CD4-positive, alpha-beta memory T cell (primary cell): Measurements from ENCODE around the gene STK38L. TPM values are rescaled to one million over a fixed set of nuclear protein-coding genes. Genes with fewer than 3 reads are reported as not detected.
A peak's percentile ranks its signal among the peaks of the same experiment; 100 is the strongest.

ENCODE experiments used
- CTCF ChIA-PET: fragments of 350-600 bp; sonication (Branson Sonifier 250); formaldehyde crosslinking; loops from one replicate; lab custom pipeline; 2021; ENCODE audit warnings: inconsistent platforms; ENCODE audit not compliant: partially characterized antibody; lab: Charles Lee
- POLR2A ChIA-PET: fragments of 350-600 bp; sonication (Branson Sonifier 250); formaldehyde crosslinking; loops from one replicate; lab custom pipeline; 2021; ENCODE audit not compliant: partially characterized antibody; lab: Charles Lee
- DNase-seq, 5 donors: peaks; one replicate each; pipeline versions ENCODE4 v3.0.0 to v3.0.0-alpha.2; 2020 to 2022; ENCODE audit warnings: mixed read lengths in 1 of 5
- H3K27ac ChIP-seq: one replicate; pipeline ENCODE4 v1.7.0; 2013; ENCODE audit warnings: low read depth, low read length
- H3K27me3 ChIP-seq: 2 replicates; pipeline ENCODE4 v1.7.0; 2013; ENCODE audit warnings: mild to moderate bottlenecking, low read length, moderate library complexity; ENCODE audit not compliant: insufficient read depth
- H3K36me3 ChIP-seq: 2 replicates; pipeline ENCODE4 v1.7.0; 2013; ENCODE audit warnings: mild to moderate bottlenecking, low read length, moderate library complexity; ENCODE audit not compliant: insufficient read depth
- H3K4me1 ChIP-seq: 2 replicates; pipeline ENCODE4 v1.7.0; 2013; ENCODE audit warnings: mild to moderate bottlenecking, low read length, moderate library complexity; ENCODE audit not compliant: insufficient read depth
- H3K4me3 ChIP-seq, 2 donors: one replicate each; pipeline ENCODE4 v1.7.0; 2013; ENCODE audit warnings: low read length in 2 of 2, mild to moderate bottlenecking in 1 of 2
- H3K9me3 ChIP-seq, 2 donors: one replicate each; pipeline ENCODE4 v1.7.0; 2013; ENCODE audit warnings: low read length in 2 of 2, control low read depth in 1 of 2; ENCODE audit not compliant: control insufficient read depth in 1 of 2
- H3K27ac Mint-ChIP-seq, 7 donors: one replicate each; pipeline ENCODE4 v1.8.0; 2020 to 2021; ENCODE audit warnings: mixed read lengths in 7 of 7, mild to moderate bottlenecking in 6 of 7, inconsistent platforms in 3 of 7, moderate library complexity in 3 of 7
- H3K27me3 Mint-ChIP-seq, 2 donors: one replicate each; pipeline ENCODE4 v1.8.0; 2020 to 2021; ENCODE audit warnings: mixed read lengths in 2 of 2
- H3K36me3 Mint-ChIP-seq, 2 donors: one replicate each; pipeline ENCODE4 v1.8.0; 2020 to 2021; ENCODE audit warnings: mixed read lengths in 2 of 2, inconsistent platforms in 1 of 2, mild to moderate bottlenecking in 1 of 2
- H3K4me1 Mint-ChIP-seq, 4 donors: one replicate each; pipeline ENCODE4 v1.8.0; 2020 to 2021; ENCODE audit warnings: mixed read lengths in 4 of 4, mild to moderate bottlenecking in 1 of 4
- H3K4me3 Mint-ChIP-seq, 8 donors: one replicate each; pipeline ENCODE4 v1.8.0; 2020 to 2021; ENCODE audit warnings: mixed read lengths in 8 of 8, mild to moderate bottlenecking in 7 of 8, moderate library complexity in 6 of 8, inconsistent platforms in 3 of 8
- H3K9me3 Mint-ChIP-seq, 8 donors: one replicate each; pipeline ENCODE4 v1.8.0; 2020 to 2021; ENCODE audit warnings: mixed read lengths in 8 of 8, mild to moderate bottlenecking in 5 of 8, inconsistent platforms in 3 of 8, moderate library complexity in 1 of 8
- intact Hi-C: fragments of 100-400 bp; cut with micrococcal nuclease; formaldehyde crosslinking; loops from one replicate; pipeline ENCODE4 v1.15.1; 2023
- polyA plus RNA-seq, 2 donors: library from polyadenylated mRNA; unstranded; fragments of 300-500 nt; fragmentation: Illumina TruSeq; gene quantifications; one replicate each; pipeline ENCODE4 v1.2.3, GENCODE V29; 2021
- total RNA-seq, 2 experiments: library from RNA; stranded (reverse); gene quantifications; one replicate each; pipeline ENCODE4 v1.2.3, GENCODE V29; 2021

STK38L gene
- total and polyA plus RNA-seq, 4 experiments from 2014 or later, result 8.4 to 21.8 (median 15.3) TPM

DNA sequence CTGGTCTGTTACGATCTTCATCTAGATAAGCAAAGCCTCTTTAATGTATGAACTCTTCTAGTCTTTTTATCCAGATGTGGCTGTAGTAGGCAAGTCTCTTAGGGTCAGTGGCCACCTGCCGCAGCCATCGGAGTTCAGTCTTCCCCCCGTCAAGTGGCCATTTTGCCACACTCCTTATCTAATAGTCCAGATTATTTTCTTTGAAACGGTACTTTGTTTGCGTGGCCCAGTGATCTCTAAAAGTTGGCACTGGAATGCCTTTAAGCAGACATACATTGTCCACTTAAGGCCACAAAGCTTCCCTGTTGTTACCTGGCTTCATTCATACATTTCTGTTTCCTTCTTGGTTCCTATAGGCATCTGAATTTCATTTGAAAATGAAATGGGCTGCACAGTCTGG lies 52.6 kb downstream of the STK38L start:
- Mint-ChIP-seq H3K4me1 (no peaks in the 10 kb centered on the region), H3K27me3 (no peaks in the 10 kb centered on the region), H3K4me3 (no peak overlapping the region), H3K27ac (peak overlapping the region in 2 of 7 donors; percentile 16 to 37), H3K9me3 (no peaks in the 10 kb centered on the region), H3K36me3 (peaks cover 21% of the 10 kb centered on the region in 2 donors)
- Histone ChIP-seq H3K4me1 (no peaks in the 10 kb centered on the region), H3K4me3 (no peak overlapping the region), H3K9me3 (no peaks in the 10 kb centered on the region), H3K36me3 (peaks cover 5% of the 10 kb centered on the region), H3K27me3 (no peaks in the 10 kb centered on the region), H3K27ac (no peak overlapping the region)
- no peak for DNase-seq
- CTCF ChIA-PET, result interaction anchor here (1.0 to 4.5 kb wide), 2 partner anchors 10 to 411 kb away, joined by 4 to 31 read pairs; no protein-coding TSS in a partner anchor
- POLR2A ChIA-PET, result no interaction called here
- intact Hi-C loops, result no loop called here

DNA sequence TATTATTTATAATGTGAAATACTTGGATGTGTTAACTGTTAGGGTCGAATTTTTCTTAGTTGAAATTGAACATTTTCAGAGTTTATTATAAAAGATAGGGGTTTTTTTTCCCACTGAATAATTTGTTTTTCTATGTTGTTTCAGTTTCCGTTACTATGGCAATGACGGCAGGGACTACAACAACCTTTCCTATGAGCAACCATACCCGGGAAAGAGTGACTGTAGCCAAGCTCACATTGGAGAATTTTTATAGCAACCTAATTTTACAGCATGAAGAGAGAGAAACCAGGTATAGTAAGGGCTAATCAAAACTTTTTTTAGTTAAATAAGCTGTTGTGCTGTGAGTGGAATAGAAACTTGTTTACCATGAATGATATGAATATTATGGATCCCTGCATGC lies 53.5 kb downstream of the STK38L start:
- Mint-ChIP-seq H3K9me3 (no peaks in the 10 kb centered on the region), H3K36me3 (peaks cover 21% of the 10 kb centered on the region in 2 donors), H3K27ac (peak overlapping the region in 2 of 7 donors; percentile 23 to 54), H3K4me1 (no peaks in the 10 kb centered on the region), H3K4me3 (no peak overlapping the region), H3K27me3 (no peaks in the 10 kb centered on the region)
- no peaks in the 10 kb centered on the region for H3K27me3 ChIP-seq
- no peak overlapping the region for H3K27ac ChIP-seq
- no peak overlapping the region for H3K4me3 ChIP-seq
- ChIA-PET CTCF (interaction anchor here (1.0 to 4.5 kb wide), 2 partner anchors 9 to 412 kb away, joined by 4 to 31 read pairs; no protein-coding TSS in a partner anchor), POLR2A (no interaction called here)
- no peaks in the 10 kb centered on the region for H3K4me1 ChIP-seq
- intact Hi-C loops, result no loop called here
- peaks cover 5% of the 10 kb centered on the region for H3K36me3 ChIP-seq
- no peaks in the 10 kb centered on the region for H3K9me3 ChIP-seq
- no peak for DNase-seq

- CTCF ChIA-PET, result no interaction called here
Measured at GRCh38 chr12:27299102-27299501, 55.0 kb downstream of the STK38L start.

GRCh38 chr12:27300226-27300625 lies 56.1 kb downstream of the STK38L start:
- Mint-ChIP-seq H3K36me3 (peaks cover 15 to 26% of the 10 kb centered on the region in 2 donors), H3K4me1 (no peaks in the 10 kb centered on the region), H3K27ac (peak overlapping the region in 4 of 7 donors; percentile 17 to 43 (median 36)), H3K4me3 (no peak overlapping the region), H3K9me3 (no peaks in the 10 kb centered on the region), H3K27me3 (no peaks in the 10 kb centered on the region)
- no peak overlapping the region for H3K4me3 ChIP-seq
- DNase-seq, result no peak
- H3K9me3 ChIP-seq, result no peaks in the 10 kb centered on the region
- ChIA-PET POLR2A (no interaction called here), CTCF (interaction anchor here (8.4 kb wide), 1 partner anchor 285 kb away, joined by 84 read pairs; the partner anchor contains the start of gene TM7SF3)
- no peaks in the 10 kb centered on the region for H3K4me1 ChIP-seq
- intact Hi-C loops, result loop anchor here (10.0 kb wide), 1 partner anchor 55 kb away; the partner anchor contains the start of gene STK38L
- no peak overlapping the region for H3K27ac ChIP-seq
- H3K27me3 ChIP-seq, result no peaks in the 10 kb centered on the region
- H3K36me3 ChIP-seq, result peaks cover 5% of the 10 kb centered on the region

More at GRCh38 chr12:27299102-27299501, 55.0 kb downstream of the STK38L start:
- Histone ChIP-seq H3K4me1 (no peaks in the 10 kb centered on the region), H3K9me3 (no peaks in the 10 kb centered on the region), H3K27me3 (no peaks in the 10 kb centered on the region), H3K27ac (no peak overlapping the region), H3K36me3 (peaks cover 5% of the 10 kb centered on the region), H3K4me3 (no peak overlapping the region)
- Mint-ChIP-seq H3K4me3 (peak overlapping the region in 1 of 8 donors; percentile 13), H3K27me3 (no peaks in the 10 kb centered on the region), H3K27ac (peak overlapping the region in 4 of 7 donors; percentile 24 to 81 (median 73)), H3K9me3 (no peaks in the 10 kb centered on the region), H3K4me1 (no peaks in the 10 kb centered on the region), H3K36me3 (peaks cover 17 to 26% of the 10 kb centered on the region in 2 donors)
- POLR2A ChIA-PET, result no interaction called here
- intact Hi-C loops, result no loop called here
- DNase-seq, result no peak

GRCh38 chr12:27303139-27304111 lies 59.3 kb downstream of the STK38L start:
- Mint-ChIP-seq H3K4me3 (no peak overlapping the region), H3K4me1 (no peaks in the 10 kb centered on the region), H3K27me3 (no peaks in the 10 kb centered on the region), H3K36me3 (peaks cover 8 to 21% of the 10 kb centered on the region in 2 donors), H3K27ac (peak overlapping the region in 3 of 7 donors; percentile 2 to 48 (median 40)), H3K9me3 (peaks cover 0 to 1% (median 0%) of the 10 kb centered on the region in 8 donors)
- Histone ChIP-seq H3K4me3 (no peak overlapping the region), H3K9me3 (no peaks in the 10 kb centered on the region), H3K36me3 (peaks cover 5% of the 10 kb centered on the region), H3K27ac (no peak overlapping the region), H3K4me1 (no peaks in the 10 kb centered on the region), H3K27me3 (no peaks in the 10 kb centered on the region)
- ChIA-PET CTCF (interaction anchor here (0.7 to 8.4 kb wide), 9 partner anchors 11 to 451 kb away, joined by 3 to 84 read pairs (median 4); partner anchors contain the start of genes MED21 and TM7SF3), POLR2A (no interaction called here)
- intact Hi-C loops, result loop anchor here (10.0 kb wide), 1 partner anchor 59 kb away; the partner anchor contains the start of gene STK38L
- DNase-seq, result no peak

- H3K27ac Mint-ChIP-seq, result peak overlapping the region in 1 of 7 donors; percentile 35
- intact Hi-C loops, result loop anchor here (5.0 to 10.0 kb wide), 2 partner anchors 60 to 163 kb away; partner anchors contain the start of gene STK38L
Measured at GRCh38 chr12:27304856-27305255, 60.8 kb downstream of the STK38L start.

More at GRCh38 chr12:27304856-27305255, 60.8 kb downstream of the STK38L start:
- Mint-ChIP-seq H3K36me3 (peaks cover 6 to 23% of the 10 kb centered on the region in 2 donors), H3K4me1 (no peaks in the 10 kb centered on the region), H3K4me3 (no peak overlapping the region), H3K9me3 (peaks cover 0 to 1% (median 0%) of the 10 kb centered on the region in 8 donors), H3K27me3 (no peaks in the 10 kb centered on the region)
- peaks cover 14% of the 10 kb centered on the region for H3K36me3 ChIP-seq
- CTCF ChIA-PET, result interaction anchor here (0.8 to 8.4 kb wide), 14 partner anchors 9 to 473 kb away, joined by 3 to 84 read pairs (median 6); partner anchors contain the start of genes MED21 and TM7SF3
- no peak overlapping the region for H3K27ac ChIP-seq
- DNase-seq, result no peak
- no peaks in the 10 kb centered on the region for H3K27me3 ChIP-seq
- no peak overlapping the region for H3K4me3 ChIP-seq
- POLR2A ChIA-PET, result interaction anchor here (1.0 kb wide), 1 partner anchor 289 kb away, joined by 4 read pairs; no protein-coding TSS in a partner anchor
- H3K9me3 ChIP-seq, result no peaks in the 10 kb centered on the region
- H3K4me1 ChIP-seq, result no peaks in the 10 kb centered on the region
